CD4-positive, alpha-beta T cell treated with Interleukin-1 beta for 1 hour (primary cell): Measurements from ENCODE around the gene ADAMTSL3.

ENCODE experiments used
- DNase-seq, 2 donors: peaks; one replicate each; pipeline ENCODE4 v3.0.0-alpha.2; 2020 to 2022

ADAMTSL3 gene

GRCh38 chr15:83843471-83843871, 189.5 kb downstream of the ADAMTSL3 start:
- no peak for DNase-seq

- no peak for DNase-seq
These were observed 190.8 kb downstream of the ADAMTSL3 start for GRCh38 chr15:83844742-83845141.

- DNase-seq: no peak
These were observed 191.3 kb downstream of the ADAMTSL3 start for GRCh38 chr15:83845230-83845629.

- DNase-seq: no peak
These were observed 192.9 kb downstream of the ADAMTSL3 start for GRCh38 chr15:83846847-83847246.

GRCh38 chr15:83848315-83849050, 194.6 kb downstream of the ADAMTSL3 start:
- no peak for DNase-seq

- DNase-seq: no peak
These were observed 196.1 kb downstream of the ADAMTSL3 start for GRCh38 chr15:83850015-83850414.

GRCh38 chr15:83850501-83851245, 196.8 kb downstream of the ADAMTSL3 start:
- no peak for DNase-seq

- no peak for DNase-seq
These were observed 199.3 kb downstream of the ADAMTSL3 start for GRCh38 chr15:83853232-83853631.

- DNase-seq: no peak
These were observed 200.4 kb downstream of the ADAMTSL3 start for GRCh38 chr15:83854321-83854720.

- DNase-seq: no peak
These were observed 201.2 kb downstream of the ADAMTSL3 start for GRCh38 chr15:83854950-83855707.

- DNase-seq: no peak
These were observed 202.0 kb downstream of the ADAMTSL3 start for GRCh38 chr15:83855956-83856355.

GRCh38 chr15:83858820-83859505, 205.0 kb downstream of the ADAMTSL3 start:
- DNase-seq: no peak

GRCh38 chr15:83866692-83867091, 212.8 kb downstream of the ADAMTSL3 start:
- DNase-seq: no peak

- no peak for DNase-seq
These were observed 215.4 kb downstream of the ADAMTSL3 start for GRCh38 chr15:83869341-83869740.

GRCh38 chr15:83871808-83872559, 218.1 kb downstream of the ADAMTSL3 start:
- DNase-seq: no peak

- DNase-seq: no peak
These were observed 220.0 kb downstream of the ADAMTSL3 start for GRCh38 chr15:83873966-83874365.

- DNase-seq: no peak
These were observed 226.6 kb downstream of the ADAMTSL3 start for GRCh38 chr15:83880529-83880928.

GRCh38 chr15:83881156-83881555, 227.2 kb downstream of the ADAMTSL3 start:
- DNase-seq: no peak

GRCh38 chr15:83886321-83886720, 232.4 kb downstream of the ADAMTSL3 start:
- no peak for DNase-seq

- no peak for DNase-seq
These were observed 233.5 kb downstream of the ADAMTSL3 start for GRCh38 chr15:83887404-83887803.

- no peak for DNase-seq
These were observed 234.0 kb downstream of the ADAMTSL3 start for GRCh38 chr15:83887961-83888360.

GRCh38 chr15:83889995-83890394, 236.1 kb downstream of the ADAMTSL3 start:
- DNase-seq: no peak
